ENCODE measurements around the gene RAMP1.
"Not testable (repeated sequence)": the region's sequence is repeated elsewhere in the genome, so short reads cannot be mapped to it uniquely, and the experiment has no call there.

The RAMP1 gene

GRCh38 chr2:237859533-237860272, at the start of gene RAMP1:
Gene RAMP1 (plus strand): TSS chr2:237859623. CDS start chr2:237859676, 53 bp downstream.
- DNase-seq = peak; percentile 25

- no peak for DNase-seq
Measured at GRCh38 chr2:237815637-237816036, 43.8 kb upstream of the RAMP1 start.

- DNase-seq = no peak
Measured at GRCh38 chr2:237816531-237816930, 42.9 kb upstream of the RAMP1 start.

GRCh38 chr2:237818066-237818473, 41.4 kb upstream of the RAMP1 start:
- DNase-seq = no peak

- no peak for DNase-seq
Measured at GRCh38 chr2:237819231-237819630, 40.2 kb upstream of the RAMP1 start.

- DNase-seq = no peak
Measured at GRCh38 chr2:237820421-237820820, 39.0 kb upstream of the RAMP1 start.

- no peak for DNase-seq
Measured at GRCh38 chr2:237823544-237823943, 35.9 kb upstream of the RAMP1 start.

GRCh38 chr2:237824085-237824484, 35.3 kb upstream of the RAMP1 start:
- DNase-seq = no peak

- no peak for DNase-seq
Measured at GRCh38 chr2:237827421-237827987, 31.9 kb upstream of the RAMP1 start.

GRCh38 chr2:237830522-237830921, 28.9 kb upstream of the RAMP1 start:
- no peak for DNase-seq

- DNase-seq = no peak
Measured at GRCh38 chr2:237833546-237833945, 25.9 kb upstream of the RAMP1 start.

GRCh38 chr2:237835372-237835771, 24.1 kb upstream of the RAMP1 start:
- no peak for DNase-seq

- DNase-seq = no peak
Measured at GRCh38 chr2:237841051-237841450, 18.4 kb upstream of the RAMP1 start.

GRCh38 chr2:237848940-237849339, 10.5 kb upstream of the RAMP1 start:
- not testable (repeated sequence) for DNase-seq

- no peak for DNase-seq
Measured at GRCh38 chr2:237854295-237854694, 5.1 kb upstream of the RAMP1 start.

GRCh38 chr2:237857791-237858190, 1.6 kb upstream of the RAMP1 start:
- DNase-seq = no peak

- DNase-seq = peak; percentile 84
Measured at GRCh38 chr2:237858294-237859081, 935 bp upstream of the RAMP1 start.

- no peak for DNase-seq
Measured at GRCh38 chr2:237859082-237859433, 365 bp upstream of the RAMP1 start.

- DNase-seq = no peak
Measured at GRCh38 chr2:237860273-237860935, 981 bp downstream of the RAMP1 start.

- DNase-seq = no peak
Measured at GRCh38 chr2:237861875-237862527, 2.6 kb downstream of the RAMP1 start.

GRCh38 chr2:237862528-237862895, 3.1 kb downstream of the RAMP1 start:
- no peak for DNase-seq

GRCh38 chr2:237863102-237863511, 3.7 kb downstream of the RAMP1 start:
- DNase-seq = no peak

Measured in right hindlimb (tissue), 1 donor.